ENCODE results near the gene AMMECR1L.
"Not testable (repeated sequence)": the region's sequence is repeated elsewhere in the genome, so short reads cannot be mapped to it uniquely, and the experiment has no call there.

Gene AMMECR1L

GRCh38 chr2:127886593-127886935 is 808 bp upstream of the AMMECR1L start:
- FAIRE-seq: not testable (repeated sequence)

DNA sequence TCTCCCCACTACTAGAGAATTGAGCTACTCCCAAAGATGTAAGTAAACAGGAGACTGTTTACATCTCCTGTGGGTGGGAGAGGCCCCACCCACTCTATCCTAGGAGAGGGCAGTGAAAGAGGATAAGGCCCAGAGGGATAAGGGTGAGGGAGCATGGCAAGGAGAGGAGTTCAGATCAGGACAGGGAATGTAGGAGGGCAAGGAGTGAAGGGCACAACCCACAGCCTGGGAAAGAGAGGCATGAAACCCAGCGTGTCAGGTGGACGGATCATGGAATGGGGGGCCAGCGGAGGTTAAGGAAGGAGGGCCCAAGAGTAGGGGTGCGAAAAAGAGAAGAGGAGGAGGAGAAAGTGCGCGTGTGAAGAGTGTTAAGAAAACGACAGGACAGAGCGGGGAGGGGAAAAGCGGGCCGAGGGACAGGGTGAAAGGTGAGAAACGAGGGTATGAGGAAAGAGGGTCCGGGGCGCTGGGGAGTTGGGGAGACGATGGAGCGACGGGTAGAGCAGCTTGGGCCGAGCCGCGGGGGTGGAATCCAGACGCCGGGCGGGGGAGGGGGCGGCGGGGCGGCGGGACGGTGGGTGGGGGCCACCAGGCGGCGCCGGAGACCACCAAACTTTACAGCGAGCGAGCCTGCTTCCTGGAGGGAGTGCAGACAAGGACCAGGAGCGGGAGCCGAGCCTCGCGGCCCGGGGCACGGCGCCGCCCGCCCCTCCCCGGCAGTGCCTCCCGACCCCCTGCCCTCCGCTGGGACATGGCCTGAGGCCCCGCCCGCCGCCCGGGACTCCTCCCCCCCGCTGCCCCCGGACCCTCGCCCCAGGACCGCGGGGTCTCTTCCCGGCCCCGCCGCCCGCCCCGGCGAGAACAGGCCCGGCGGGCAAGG is 655 bp downstream of the AMMECR1L start:
- FAIRE-seq: not testable (repeated sequence)

GRCh38 chr2:127884436-127884835 is 1.3 kb downstream of the AMMECR1L start:
- FAIRE-seq: no peak

DNA sequence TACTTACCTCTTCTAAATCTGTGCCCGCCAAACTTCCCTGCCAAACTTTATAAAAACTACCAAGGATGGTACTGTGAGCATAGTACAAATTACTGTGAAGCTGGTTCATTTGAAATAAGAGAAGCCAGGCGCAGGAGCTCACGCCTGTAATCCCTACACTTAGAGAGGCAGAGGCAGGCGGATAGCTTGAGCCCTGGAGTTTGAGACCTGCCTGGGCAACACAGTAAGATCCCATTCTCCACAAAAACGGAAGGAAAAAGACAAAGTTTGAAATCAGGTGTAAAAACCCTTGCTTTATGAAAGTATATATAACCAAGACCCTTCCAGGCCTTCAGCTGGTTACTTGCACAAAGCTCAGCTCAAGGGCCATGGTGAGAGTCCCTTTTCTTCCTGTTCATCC is 5.9 kb downstream of the AMMECR1L start:
- FAIRE-seq: no peak

GRCh38 chr2:127877626-127878025 is 8.1 kb downstream of the AMMECR1L start:
- no peak for FAIRE-seq

DNA sequence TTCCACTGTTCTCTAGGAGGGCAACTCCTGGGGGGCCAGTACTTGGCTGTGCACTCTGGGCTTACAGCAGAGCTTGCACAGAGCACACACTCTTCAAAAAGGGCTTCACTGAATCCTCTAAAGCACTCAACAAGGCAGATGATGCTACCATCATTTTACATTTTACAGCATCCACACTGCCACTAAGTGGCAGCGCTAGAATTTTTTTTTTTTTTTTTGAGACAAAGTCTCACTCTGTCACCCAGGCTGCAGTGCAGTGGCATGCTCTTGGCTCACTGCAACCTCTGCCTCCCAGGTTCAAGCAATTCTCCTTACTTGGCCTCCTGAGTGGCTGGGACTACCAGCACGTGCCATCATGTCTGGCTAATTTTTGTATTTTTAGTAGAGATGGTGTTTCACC is 8.6 kb downstream of the AMMECR1L start:
- no peak for FAIRE-seq

GRCh38 chr2:127874378-127875269 is 11.1 kb downstream of the AMMECR1L start:
- no peak for FAIRE-seq

GRCh38 chr2:127873707-127874303 is 12.0 kb downstream of the AMMECR1L start:
- FAIRE-seq: no peak

- no peak for FAIRE-seq
Observed at GRCh38 chr2:127872354-127872753, 13.4 kb downstream of the AMMECR1L start.

- FAIRE-seq: no peak
Observed at GRCh38 chr2:127865926-127866325, 19.8 kb downstream of the AMMECR1L start.

DNA sequence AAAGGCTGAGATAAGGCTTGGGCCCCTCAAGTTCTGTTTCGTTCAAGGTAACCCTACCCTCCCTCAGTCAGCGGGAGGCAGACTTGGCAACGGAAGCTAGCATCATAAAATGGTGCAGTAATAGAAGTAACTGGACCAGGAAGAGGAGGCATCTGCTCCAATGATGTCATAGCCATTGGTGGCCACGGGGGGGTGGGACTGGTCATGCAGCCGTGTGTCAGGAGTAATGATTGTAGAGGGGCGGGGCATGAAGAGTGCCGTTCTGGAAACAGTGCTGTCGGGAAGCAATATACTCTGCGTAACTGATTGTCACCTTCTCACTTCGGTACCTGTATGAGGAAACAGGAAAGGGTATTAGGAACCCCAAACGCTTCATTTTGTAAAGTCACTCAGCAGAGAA is 20.9 kb downstream of the AMMECR1L start:
- no peak for FAIRE-seq

- FAIRE-seq: no peak
Observed at GRCh38 chr2:127862228-127862627, 23.5 kb downstream of the AMMECR1L start.

DNA sequence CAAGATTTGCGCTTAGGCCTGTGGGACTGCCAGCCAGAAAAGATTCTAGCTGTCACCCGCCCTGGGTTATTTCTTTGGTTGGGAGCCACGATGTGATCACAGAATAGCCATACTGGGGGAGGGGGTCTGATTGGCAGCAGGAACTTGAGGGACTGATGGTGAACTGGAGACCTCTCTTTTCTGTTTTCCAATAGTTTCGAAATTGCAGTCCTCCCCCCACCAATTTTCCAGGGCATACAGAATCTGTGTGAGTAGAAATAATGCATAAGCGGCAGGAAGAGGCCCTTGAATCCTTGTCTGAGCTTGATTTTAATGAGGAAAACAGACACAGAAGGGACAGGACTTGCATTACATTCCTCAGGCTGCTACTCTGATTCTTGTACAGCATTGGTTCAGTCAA is 25.6 kb downstream of the AMMECR1L start:
- FAIRE-seq: no peak

DNA sequence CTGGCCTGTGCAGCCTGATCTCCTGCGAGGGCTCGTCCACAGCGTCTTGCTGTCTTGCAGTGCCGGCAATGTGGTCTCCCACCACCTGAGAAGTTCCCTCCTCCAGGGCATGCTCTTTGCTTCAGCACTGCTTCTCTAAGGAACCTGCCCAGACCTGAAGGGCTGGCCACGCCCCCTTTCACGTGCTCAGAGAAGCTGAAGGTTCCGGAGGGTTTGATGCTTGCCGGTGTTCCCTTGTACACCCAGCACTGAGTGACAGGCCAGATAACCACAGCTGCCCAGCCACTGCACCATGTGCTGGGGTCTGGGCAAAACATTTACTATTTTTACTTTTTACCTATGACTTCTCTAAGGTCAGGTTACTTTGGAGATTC is 26.1 kb downstream of the AMMECR1L start:
- no peak for FAIRE-seq

- FAIRE-seq: no peak
Observed at GRCh38 chr2:127857265-127857808, 28.4 kb downstream of the AMMECR1L start.

DNA sequence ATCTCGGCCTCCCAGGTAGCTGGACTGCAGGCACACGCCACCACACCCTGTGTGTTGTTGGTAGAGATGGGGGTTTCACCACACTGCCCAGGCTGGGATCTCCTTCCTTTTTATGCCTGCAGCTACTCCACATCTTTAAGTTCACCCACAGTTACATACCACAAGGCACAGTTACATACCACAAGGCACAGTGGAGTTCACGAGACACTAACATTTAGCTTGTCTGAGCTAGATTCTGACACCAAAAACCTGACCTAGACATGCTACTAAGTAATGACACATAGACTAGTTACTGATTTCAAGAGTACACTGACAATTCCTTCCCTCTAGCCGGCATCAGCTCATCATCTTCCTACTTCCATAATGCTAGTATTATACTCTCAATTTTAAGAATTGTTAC is 32.1 kb downstream of the AMMECR1L start:
- FAIRE-seq: no peak

- no peak for FAIRE-seq
Observed at GRCh38 chr2:127852388-127852787, 33.4 kb downstream of the AMMECR1L start.

DNA sequence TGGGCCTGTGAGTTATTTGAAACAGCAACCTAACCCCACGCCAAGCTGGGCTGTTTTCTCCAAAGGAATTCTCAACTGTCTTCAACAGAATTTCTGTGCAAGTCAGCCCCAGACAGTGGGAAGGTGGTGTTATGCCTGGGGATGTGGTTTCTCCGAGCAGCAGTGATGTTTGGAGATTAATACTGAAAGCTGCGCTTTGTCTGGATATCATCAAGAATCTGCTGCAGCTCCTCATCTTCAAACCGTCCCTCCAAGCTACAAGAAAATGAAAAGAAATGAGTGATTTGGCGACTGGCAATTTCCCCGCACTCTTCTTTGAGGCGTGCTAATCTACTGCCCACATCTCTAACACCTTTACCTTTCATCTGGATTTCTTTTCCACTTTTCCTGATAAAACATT is 37.8 kb downstream of the AMMECR1L start:
- FAIRE-seq: no peak

DNA sequence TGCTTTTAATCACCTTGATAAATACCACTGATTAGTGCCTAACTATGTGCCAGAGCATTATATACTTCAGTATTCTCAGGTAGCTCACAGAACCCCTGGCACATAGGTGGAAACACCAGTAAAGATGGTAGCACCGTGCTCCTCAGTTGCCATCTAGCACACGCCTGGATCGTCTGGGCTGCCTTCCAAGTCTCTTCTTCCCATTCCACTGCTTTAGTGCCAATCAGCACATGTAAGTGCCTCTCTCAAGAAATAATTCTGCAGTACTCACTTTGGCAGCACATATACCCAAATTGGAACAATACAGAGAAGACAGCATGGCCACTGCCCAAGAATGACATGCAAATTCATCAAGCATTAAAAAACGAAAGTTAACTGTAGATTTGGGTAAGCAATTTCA is 40.8 kb downstream of the AMMECR1L start:
- FAIRE-seq: no peak

GRCh38 chr2:127843677-127844076 is 42.1 kb downstream of the AMMECR1L start:
- no peak for FAIRE-seq

GRCh38 chr2:127841466-127842178 is 44.1 kb downstream of the AMMECR1L start:
- no peak for FAIRE-seq

- no peak for FAIRE-seq
Observed at GRCh38 chr2:127840893-127841292, 44.9 kb downstream of the AMMECR1L start.

DNA sequence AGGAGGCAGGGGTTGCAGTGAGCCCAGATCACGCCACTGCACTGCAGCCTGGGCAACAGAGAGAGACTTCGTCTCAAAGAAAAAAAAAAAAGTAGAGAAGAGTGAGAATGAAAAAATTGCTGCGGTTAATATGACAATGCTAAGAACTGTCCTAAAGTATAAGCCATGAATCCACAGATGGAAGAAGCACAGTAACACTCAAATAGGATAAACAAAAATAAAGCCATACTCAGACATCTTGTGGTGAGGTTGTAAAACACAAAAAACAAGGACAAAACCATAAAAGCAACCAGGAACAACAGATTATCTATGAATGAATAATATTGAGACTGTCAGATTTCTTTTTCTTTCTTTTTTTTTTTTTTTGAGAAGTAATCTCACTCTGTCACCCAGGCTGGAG is 50.8 kb downstream of the AMMECR1L start:
- FAIRE-seq: no peak

Measured in G401.6 (cell line).